Measurements from ENCODE around the gene SH3BP4. TPM values are rescaled to one million over a fixed set of nuclear protein-coding genes. Genes with fewer than 3 reads are reported as not detected.
"Not testable (repeated sequence)": the region's sequence is repeated elsewhere in the genome, so short reads cannot be mapped to it uniquely, and the experiment has no call there.

Gene SH3BP4
- total RNA-seq, 1 donor from 2014 or later, result 29.6 TPM

GRCh38 chr2:235011929-235012631 lies 60.3 kb downstream of the SH3BP4 start:
- Histone ChIP-seq H3K27ac (no peak overlapping the region), H3K27me3 (no peaks in the 10 kb centered on the region), H3K9me3 (no peaks in the 10 kb centered on the region), H3K36me3 (no peaks in the 10 kb centered on the region), H3K4me1 (peaks cover 12% of the 10 kb centered on the region), H3K4me3 (no peak overlapping the region)
- TF ChIP-seq, protein P1, sequence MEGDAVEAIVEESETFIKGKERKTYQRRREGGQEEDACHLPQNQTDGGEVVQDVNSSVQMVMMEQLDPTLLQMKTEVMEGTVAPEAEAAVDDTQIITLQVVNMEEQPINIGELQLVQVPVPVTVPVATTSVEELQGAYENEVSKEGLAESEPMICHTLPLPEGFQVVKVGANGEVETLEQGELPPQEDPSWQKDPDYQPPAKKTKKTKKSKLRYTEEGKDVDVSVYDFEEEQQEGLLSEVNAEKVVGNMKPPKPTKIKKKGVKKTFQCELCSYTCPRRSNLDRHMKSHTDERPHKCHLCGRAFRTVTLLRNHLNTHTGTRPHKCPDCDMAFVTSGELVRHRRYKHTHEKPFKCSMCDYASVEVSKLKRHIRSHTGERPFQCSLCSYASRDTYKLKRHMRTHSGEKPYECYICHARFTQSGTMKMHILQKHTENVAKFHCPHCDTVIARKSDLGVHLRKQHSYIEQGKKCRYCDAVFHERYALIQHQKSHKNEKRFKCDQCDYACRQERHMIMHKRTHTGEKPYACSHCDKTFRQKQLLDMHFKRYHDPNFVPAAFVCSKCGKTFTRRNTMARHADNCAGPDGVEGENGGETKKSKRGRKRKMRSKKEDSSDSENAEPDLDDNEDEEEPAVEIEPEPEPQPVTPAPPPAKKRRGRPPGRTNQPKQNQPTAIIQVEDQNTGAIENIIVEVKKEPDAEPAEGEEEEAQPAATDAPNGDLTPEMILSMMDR (IDR thresholded peaks at IDR 0.05), result no peak
- intact Hi-C loops (cut with DNase I), result no loop called here
- DNase-seq (no peak), ATAC-seq (no peak)

GRCh38 chr2:235017441-235017840 lies 65.6 kb downstream of the SH3BP4 start:
- TF ChIP-seq, protein P1 (IDR thresholded peaks at IDR 0.05), result no peak
- DNase-seq (no peak), ATAC-seq (no peak)
- Histone ChIP-seq H3K27me3 (no peaks in the 10 kb centered on the region), H3K27ac (no peak overlapping the region), H3K4me1 (no peaks in the 10 kb centered on the region), H3K4me3 (no peak overlapping the region), H3K36me3 (no peaks in the 10 kb centered on the region), H3K9me3 (no peaks in the 10 kb centered on the region)
- intact Hi-C loops (cut with DNase I), result no loop called here

DNA sequence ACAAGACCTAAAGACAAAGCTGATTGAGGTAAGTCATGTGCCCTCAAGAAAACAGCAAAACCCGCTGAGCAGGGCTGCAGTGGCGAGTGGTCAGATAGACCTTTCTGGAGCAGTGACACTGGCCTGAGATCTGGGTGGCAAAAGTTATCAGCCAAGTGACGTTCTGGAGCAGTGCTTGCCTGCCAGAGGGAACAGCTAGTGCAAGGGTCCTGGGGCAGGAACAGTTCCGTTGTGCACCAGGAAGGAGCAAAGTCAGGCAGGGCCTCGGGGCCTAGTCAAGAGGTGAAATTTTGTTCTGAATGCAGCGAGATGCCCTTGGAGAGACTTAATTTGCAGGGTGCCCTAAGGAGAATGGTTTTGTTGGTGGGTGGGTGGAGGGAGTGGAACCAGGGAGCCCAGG lies 67.0 kb downstream of the SH3BP4 start:
- intact Hi-C loops (cut with DNase I), result no loop called here
- ATAC-seq, result no peak
- Histone ChIP-seq H3K4me3 (no peak overlapping the region), H3K27me3 (no peaks in the 10 kb centered on the region), H3K4me1 (no peaks in the 10 kb centered on the region), H3K27ac (no peak overlapping the region), H3K9me3 (no peaks in the 10 kb centered on the region), H3K36me3 (no peaks in the 10 kb centered on the region)
- TF ChIP-seq, protein P1 (IDR thresholded peaks at IDR 0.05), result no peak
- peak; percentile 13 for DNase-seq

- H3K4me3 ChIP-seq; H3K4me1 ChIP-seq; intact Hi-C loops (cut with DNase I); H3K36me3 ChIP-seq; ATAC-seq; H3K9me3 ChIP-seq; H3K27me3 ChIP-seq; H3K27ac ChIP-seq: not testable (repeated sequence)
- DNase-seq, result peak; percentile 10
Observed at GRCh38 chr2:235020141-235020540, 68.3 kb downstream of the SH3BP4 start.

DNA sequence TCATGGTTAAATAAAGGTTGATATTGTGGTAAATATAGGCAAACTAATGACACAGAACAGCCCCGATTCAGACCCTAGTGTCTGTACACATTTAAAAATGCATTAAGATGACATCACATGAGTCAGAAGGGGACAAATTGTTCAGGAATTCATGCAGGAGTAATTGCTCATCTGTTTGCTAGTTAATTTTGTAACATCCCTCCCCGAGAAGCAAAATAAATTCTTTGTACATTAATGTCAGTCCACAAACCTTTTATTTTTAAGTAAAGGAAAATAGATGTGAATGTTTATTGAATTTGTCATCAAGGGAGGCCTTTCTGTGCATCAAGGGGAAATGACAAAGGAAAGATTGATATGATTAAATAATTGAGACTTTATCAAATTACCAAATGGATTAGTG lies 69.9 kb downstream of the SH3BP4 start:
- peaks cover under 1% of the 10 kb centered on the region for H3K4me1 ChIP-seq
- DNase-seq (no peak), ATAC-seq (no peak)
- no peak overlapping the region for H3K4me3 ChIP-seq
- TF ChIP-seq, protein P1 (IDR thresholded peaks at IDR 0.05), result no peak
- intact Hi-C loops (cut with DNase I), result no loop called here
- H3K27ac ChIP-seq, result no peak overlapping the region
- no peaks in the 10 kb centered on the region for H3K36me3 ChIP-seq
- no peaks in the 10 kb centered on the region for H3K27me3 ChIP-seq
- H3K9me3 ChIP-seq, result no peaks in the 10 kb centered on the region

DNA sequence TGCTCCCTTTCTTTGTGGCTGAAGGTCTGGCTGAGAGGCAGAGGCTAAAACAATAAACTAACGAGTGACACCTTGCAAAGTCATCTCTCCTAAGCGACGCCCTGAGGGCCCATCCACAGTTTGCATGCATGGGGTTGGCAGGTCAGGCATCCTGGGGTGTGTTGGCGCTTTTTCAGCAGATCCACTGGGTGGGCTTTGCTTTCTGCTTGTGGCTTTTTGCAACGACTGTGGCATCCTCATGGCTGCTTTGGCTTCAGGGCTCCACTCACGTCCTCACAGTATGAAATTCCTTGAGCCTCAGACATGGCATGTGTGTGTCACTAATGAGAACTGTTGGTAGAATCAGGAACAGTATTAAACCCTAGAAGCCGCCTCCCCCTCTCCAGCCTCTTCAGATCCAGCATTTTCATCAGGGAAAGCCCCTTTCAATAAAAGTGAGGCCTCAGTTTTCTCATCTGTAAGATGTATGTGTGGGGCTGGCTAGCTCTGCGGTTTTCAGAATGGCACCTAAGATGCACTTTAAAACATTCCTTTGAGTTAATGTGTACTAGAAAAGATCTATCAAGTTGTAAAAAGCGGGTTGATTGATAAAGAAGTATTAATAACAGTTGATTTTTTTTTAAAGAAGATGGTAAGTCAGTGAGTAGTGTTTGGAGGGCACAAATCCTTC lies 72.5 kb downstream of the SH3BP4 start:
- peaks cover 6% of the 10 kb centered on the region for H3K4me1 ChIP-seq
- no peaks in the 10 kb centered on the region for H3K36me3 ChIP-seq
- H3K4me3 ChIP-seq, result no peak overlapping the region
- H3K27ac ChIP-seq, result no peak overlapping the region
- DNase-seq (peak; percentile 12), ATAC-seq (no peak)
- H3K27me3 ChIP-seq, result no peaks in the 10 kb centered on the region
- intact Hi-C loops (cut with DNase I), result no loop called here
- no peaks in the 10 kb centered on the region for H3K9me3 ChIP-seq
- TF ChIP-seq, protein P1 (IDR thresholded peaks at IDR 0.05), result no peak

All from upper lobe of right lung (tissue), 1 donor.